ENCODE results near the gene DDX1. TPM values are rescaled to one million over a fixed set of nuclear protein-coding genes. Genes with fewer than 3 reads are reported as not detected.

Gene DDX1
- total and polyA plus RNA-seq, 2 experiments from 2014 or later, result 99.9 to 102 TPM

GRCh38 chr2:15656090-15656489 is 64.4 kb downstream of the DDX1 start:
- DNase-seq (ENCODE audit: low spot score) (no peak), ATAC-seq (no peak)
- Mint-ChIP-seq H3K9me3 (no peaks in the 10 kb centered on the region), H3K27me3 (ENCODE audit: insufficient read depth, low read depth, poor library complexity) (peaks cover 4% of the 10 kb centered on the region), H3K4me3 (no peak overlapping the region), H3K4me1 (peaks cover 3% of the 10 kb centered on the region), H3K27ac (no peak overlapping the region), H3K36me3 (ENCODE audit: low read depth) (no peaks in the 10 kb centered on the region)
- no peaks in the 10 kb centered on the region for H3F3A ChIP-seq (replicated peaks; ENCODE audit: low read depth)
- no peak overlapping the region for H3K27ac ChIP-seq (ENCODE audit: low read depth)
- no peak overlapping the region for H2AFZ ChIP-seq
- no peaks in the 10 kb centered on the region for H3K27me3 ChIP-seq (ENCODE audit: insufficient read depth)
- no peaks in the 10 kb centered on the region for H3K4me1 ChIP-seq (ENCODE audit: insufficient read depth)
- no peak overlapping the region for H3K4me3 ChIP-seq
- 0 out of 2 replicates have a peak, but pooled peaks cover 4% of the 10 kb centered on the region for H3K9me2 ChIP-seq (ENCODE audit: insufficient read depth)
- no peak overlapping the region for H3K4me2 ChIP-seq
- TF ChIP-seq STAT1 (IDR thresholded peaks at IDR 0.05; ENCODE audit: unreplicated experiment) (no peak), ETS1 (IDR thresholded peaks at IDR 0.05) (no peak), REST (IDR thresholded peaks at IDR 0.05; ENCODE audit: unreplicated experiment) (no peak), EZH2phosphoT487 (IDR thresholded peaks at IDR 0.05; ENCODE audit: unreplicated experiment) (no peak)
- H4K20me1 ChIP-seq (replicated peaks; ENCODE audit: insufficient read depth), result no peaks in the 10 kb centered on the region
- no peaks in the 10 kb centered on the region for H3K36me3 ChIP-seq (ENCODE audit: insufficient read depth)
- H3K79me2 ChIP-seq (replicated peaks; ENCODE audit: insufficient read depth), result no peaks in the 10 kb centered on the region

GRCh38 chr2:15657759-15658158 is 66.1 kb downstream of the DDX1 start:
- no peak overlapping the region for H3K4me3 Mint-ChIP-seq
- Histone ChIP-seq H3K4me3 (no peak overlapping the region), H2AFZ (no peak overlapping the region), H3K27ac (ENCODE audit: low read depth) (no peak overlapping the region), H3F3A (replicated peaks; ENCODE audit: low read depth) (no peaks in the 10 kb centered on the region), H4K20me1 (replicated peaks; ENCODE audit: insufficient read depth) (no peaks in the 10 kb centered on the region), H3K36me3 (ENCODE audit: insufficient read depth) (no peaks in the 10 kb centered on the region), H3K27me3 (ENCODE audit: insufficient read depth) (no peaks in the 10 kb centered on the region), H3K4me1 (ENCODE audit: insufficient read depth) (no peaks in the 10 kb centered on the region), H3K9me2 (ENCODE audit: insufficient read depth) (0 out of 2 replicates have a peak, but pooled peaks cover 4% of the 10 kb centered on the region), H3K79me2 (replicated peaks; ENCODE audit: insufficient read depth) (no peaks in the 10 kb centered on the region), H3K4me2 (no peak overlapping the region)
- no peak for TF ChIP-seq POLR2AphosphoS5 (IDR thresholded peaks at IDR 0.05; ENCODE audit: low read depth)
- TF ChIP-seq STAT1 (IDR thresholded peaks at IDR 0.05; ENCODE audit: unreplicated experiment), result no peak
- no peak for TF ChIP-seq REST (IDR thresholded peaks at IDR 0.05; ENCODE audit: unreplicated experiment)
- no peak for TF ChIP-seq JUNB (IDR thresholded peaks at IDR 0.05; ENCODE audit: unreplicated experiment)
- H3K27ac Mint-ChIP-seq, result no peak overlapping the region
- H3K9me3 Mint-ChIP-seq, result no peaks in the 10 kb centered on the region
- ATAC-seq (no peak), DNase-seq (ENCODE audit: low spot score) (no peak)
- H3K4me1 Mint-ChIP-seq, result peaks cover 3% of the 10 kb centered on the region; the same call in 2 of the 3 replicates
- no peaks in the 10 kb centered on the region for H3K36me3 Mint-ChIP-seq (ENCODE audit: low read depth)
- H3K27me3 Mint-ChIP-seq (ENCODE audit: insufficient read depth, low read depth, poor library complexity), result peaks cover 2% of the 10 kb centered on the region

Measured in GM23338 (cell line).